ENCODE measurements around the gene ITIH3.

ITIH3 gene

GRCh38 chr3:52827441-52827840 lies 32.8 kb downstream of the ITIH3 start:
- DNase-seq (ENCODE audit: low spot score) = peak; percentile 34

- DNase-seq (ENCODE audit: low spot score) = no peak
These were observed 33.3 kb downstream of the ITIH3 start for GRCh38 chr3:52827866-52828376.

DNA sequence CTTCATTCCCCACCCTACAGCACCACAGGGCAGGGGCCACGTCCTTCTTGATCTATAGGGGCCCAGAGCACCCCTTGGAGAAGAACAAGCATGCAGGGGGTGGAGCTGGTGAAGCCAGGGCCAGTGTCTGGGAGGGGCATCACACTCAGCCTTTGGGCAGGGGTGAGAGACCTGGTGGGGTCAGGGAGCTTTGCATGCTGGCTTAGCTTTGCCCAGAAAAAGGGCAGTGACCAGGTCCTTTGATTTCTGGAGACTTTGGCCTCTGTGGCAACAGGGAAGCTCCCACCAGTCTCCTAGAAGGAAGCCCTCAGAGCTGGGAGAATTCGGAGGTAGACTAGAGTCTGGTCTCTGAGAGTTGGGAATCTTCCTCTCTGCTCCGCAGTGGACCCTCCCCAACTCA lies 34.9 kb downstream of the ITIH3 start:
- DNase-seq (ENCODE audit: low spot score) = no peak

- no peak for DNase-seq (ENCODE audit: low spot score)
These were observed 35.4 kb downstream of the ITIH3 start for GRCh38 chr3:52829906-52830463.

DNA sequence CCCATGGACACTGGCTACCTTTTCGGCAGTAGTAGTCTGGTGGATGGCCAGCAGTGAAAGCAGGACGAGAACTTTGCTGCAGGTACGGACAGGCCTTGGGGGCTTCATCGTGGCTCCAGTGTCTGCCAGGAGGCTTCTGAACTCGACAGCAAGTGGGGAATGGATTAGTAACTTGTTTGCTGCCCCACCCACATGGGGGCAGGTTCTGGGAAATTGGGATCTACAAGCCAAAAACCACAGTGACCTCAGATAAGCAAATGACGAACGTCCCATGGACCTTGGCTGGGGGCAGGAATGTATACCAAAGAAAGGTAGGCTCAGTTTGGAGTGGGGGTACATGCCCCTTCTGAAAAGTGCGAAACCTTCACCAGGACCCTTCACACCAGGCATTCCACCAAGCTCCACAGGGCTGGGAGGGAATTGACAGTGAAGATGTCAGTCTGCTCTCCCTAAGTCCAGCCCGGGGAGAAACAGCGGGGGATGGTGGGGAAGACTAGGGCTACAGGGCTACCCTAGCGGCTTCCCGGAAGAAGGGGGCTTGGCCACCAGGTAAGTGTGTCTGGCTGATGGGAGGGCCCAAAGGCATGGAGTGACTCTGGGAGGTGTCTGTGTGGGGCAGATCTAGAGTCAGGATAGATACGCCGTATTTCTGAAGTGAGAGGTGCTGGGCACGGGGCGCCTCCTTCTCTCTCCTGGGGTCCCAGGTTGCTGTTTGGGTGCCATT lies 36.1 kb downstream of the ITIH3 start, which contains the start of gene ITIH4:
Gene ITIH4 (minus strand): TSS at position 138 of the 724 bp plus-strand sequence. CDS start 30 bp downstream, at position 108.
- DNase-seq (ENCODE audit: low spot score) = no peak

GRCh38 chr3:52831500-52832301 lies 37.1 kb downstream of the ITIH3 start:
- peak; percentile 92 for DNase-seq (ENCODE audit: low spot score)

- no peak for DNase-seq (ENCODE audit: low spot score)
These were observed 38.6 kb downstream of the ITIH3 start for GRCh38 chr3:52833202-52833601.

DNA sequence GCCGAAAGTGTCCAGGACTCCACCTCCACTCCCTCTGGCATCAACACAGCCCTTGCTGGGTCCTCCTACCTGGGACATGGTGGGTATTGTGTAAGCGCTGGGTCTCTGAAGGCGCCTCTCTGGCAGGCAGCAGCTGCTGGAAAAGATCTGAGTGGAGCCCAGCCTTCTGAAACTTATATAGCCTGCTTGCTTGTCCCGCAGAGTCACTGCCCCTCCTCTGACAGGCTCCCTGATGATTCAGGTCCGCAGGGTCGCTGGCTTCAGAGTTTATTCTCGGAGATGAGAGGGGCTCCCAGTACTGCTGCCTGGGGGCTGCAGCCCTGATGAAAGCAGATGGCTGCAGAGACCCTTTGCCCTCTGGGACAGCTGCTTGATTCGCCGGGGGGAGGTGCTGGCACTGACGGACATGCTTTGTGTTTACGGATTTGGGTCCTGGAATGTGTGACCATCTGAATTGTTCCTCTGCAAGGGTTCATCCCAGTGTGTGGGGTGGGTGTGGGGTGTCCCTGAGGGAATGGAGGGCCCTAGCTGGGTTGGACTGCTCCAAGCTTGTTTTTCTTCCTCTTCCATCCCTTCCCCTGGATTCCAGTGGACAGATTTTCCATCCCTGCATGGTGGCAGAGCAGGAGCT lies 40.4 kb downstream of the ITIH3 start, which contains the start of gene MUSTN1:
Gene MUSTN1 (minus strand): TSS at position 149 of the 631 bp plus-strand sequence. CDS start 71 bp downstream, at position 78.
- DNase-seq (ENCODE audit: low spot score) = no peak

GRCh38 chr3:52835766-52836470 lies 41.3 kb downstream of the ITIH3 start:
- no peak for DNase-seq (ENCODE audit: low spot score)

DNA sequence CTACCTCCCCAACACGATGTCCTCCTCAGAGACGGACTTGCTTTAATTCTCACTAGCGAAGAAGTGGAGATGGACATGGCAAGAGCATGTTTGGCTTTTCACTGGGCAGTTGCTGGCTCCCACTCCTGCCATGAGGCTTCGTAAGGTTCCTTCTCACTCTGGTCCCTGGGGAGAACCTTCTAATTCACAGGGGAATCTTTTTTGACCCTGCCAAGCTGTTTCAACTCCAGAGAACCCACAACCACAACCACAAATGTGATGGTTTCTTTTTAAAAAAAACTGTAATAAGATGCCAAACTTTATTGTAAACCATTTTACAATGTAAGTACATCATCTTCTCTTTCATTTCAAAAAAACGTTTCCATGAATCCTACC lies 41.9 kb downstream of the ITIH3 start:
- no peak for DNase-seq (ENCODE audit: low spot score)

GRCh38 chr3:52836986-52837385 lies 42.4 kb downstream of the ITIH3 start:
- DNase-seq (ENCODE audit: low spot score) = no peak

- no peak for DNase-seq (ENCODE audit: low spot score)
These were observed 44.1 kb downstream of the ITIH3 start for GRCh38 chr3:52838561-52839267.

- no peak for DNase-seq (ENCODE audit: low spot score)
These were observed 44.6 kb downstream of the ITIH3 start for GRCh38 chr3:52839268-52839575.

GRCh38 chr3:52839892-52840545 lies 45.4 kb downstream of the ITIH3 start:
- no peak for DNase-seq (ENCODE audit: low spot score)

DNA sequence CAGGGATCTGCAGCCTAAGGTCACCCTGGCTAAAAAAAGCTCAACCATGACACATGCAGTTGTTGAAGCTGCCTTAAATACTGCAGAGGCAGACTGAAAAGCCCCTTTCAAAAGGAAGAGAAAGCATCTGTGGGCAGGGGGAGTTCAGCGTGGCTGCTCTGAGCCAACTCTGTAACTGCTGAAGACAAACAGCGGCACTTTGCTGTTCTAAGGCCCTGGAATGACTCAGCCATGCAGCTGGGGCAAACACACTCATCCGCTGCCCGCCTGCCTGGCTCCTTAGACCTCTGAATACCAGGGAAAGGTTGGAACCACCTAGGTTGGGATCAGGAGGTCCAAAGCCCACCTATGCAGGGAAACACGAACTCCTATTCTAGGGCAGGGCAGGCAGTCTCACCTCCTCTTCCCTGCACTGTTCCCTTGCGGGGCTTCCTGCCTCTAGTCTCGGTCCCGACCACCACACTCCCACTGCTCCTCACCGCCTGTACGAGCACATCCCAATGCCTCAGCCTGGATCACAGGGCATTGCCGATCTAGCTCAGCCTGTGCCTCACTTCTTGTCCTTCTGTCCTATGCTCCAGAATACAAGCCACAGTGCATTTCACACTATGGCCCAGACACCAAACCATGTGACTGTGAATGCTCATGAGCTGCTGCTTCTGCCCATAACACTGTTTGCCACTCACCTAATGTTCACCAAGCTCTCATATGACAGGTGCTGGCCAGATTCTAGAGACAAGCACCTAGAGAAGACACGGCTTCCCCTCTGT lies 46.8 kb downstream of the ITIH3 start:
- DNase-seq (ENCODE audit: low spot score) = no peak

DNA sequence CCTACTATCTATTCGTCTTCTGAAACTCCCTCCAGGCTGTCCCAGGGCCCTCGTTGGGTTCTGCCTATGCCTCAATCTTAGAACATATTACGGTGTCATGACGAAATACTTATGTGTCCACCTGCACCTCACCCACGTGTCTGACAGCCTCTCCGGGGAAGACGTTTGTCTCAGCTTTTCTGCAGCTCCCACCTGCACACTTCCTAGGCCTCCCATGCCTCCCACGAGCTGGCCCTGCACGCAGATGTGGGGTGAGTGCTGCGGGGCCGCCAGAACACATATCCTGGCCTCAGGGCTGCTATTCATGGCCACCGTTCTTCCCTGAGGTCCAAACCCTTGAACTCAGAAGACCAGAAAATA lies 47.4 kb downstream of the ITIH3 start:
- DNase-seq (ENCODE audit: low spot score) = no peak

DNA sequence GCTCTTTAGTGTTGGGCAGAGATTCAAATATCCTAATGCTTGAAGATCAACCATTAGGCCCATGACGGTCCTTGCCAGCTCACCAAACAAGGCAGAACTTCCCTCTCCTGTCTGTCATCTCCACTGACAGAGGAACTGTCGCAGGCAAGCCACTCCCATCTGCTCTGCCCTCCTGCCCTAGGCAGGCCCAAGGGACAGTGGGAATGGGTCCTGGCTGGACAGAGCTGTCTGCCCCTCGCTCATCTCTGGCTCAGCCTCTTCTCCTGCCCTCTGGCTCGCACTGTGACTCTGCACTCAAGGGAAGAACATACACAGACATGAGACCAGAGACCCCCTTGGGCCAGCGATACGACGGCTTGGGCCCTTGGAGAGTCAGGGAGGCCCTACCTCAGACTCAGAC lies 47.8 kb downstream of the ITIH3 start:
- no peak for DNase-seq (ENCODE audit: low spot score)

DNA sequence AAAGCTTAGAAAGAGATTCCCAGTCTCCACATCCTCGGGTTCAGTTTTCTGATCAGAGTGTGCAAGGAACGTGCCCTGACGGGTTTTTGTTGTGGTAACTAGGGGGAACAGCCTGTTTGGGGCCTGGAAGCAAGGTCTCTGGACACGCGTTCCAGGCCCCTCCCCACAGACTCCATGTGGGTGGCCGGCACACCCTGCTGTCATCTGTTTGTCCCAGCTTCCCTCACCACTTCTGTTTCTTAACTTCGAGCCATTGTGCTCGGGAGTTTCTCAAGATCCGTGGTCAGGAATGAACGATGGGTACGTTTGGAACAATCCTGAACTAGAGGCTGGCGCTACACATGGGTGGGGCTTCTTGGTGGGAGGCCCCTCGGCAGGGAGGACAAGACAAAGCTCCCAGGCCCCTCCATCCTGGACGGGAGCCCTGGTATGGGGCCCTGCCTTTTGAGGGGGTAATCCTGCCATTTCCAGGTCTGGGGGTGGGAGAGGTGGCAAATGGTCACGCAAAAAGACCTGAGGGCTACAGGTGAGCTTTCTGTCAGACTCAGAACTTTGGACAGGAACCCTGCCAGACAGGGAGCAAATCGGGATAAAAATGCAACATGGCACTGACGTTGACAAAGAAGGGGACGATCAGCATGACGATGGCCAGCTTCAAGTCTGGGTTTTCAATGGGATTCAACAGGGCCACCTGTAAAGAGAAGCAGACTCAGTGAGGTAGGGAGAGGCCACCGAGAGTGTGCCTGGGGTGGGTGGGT lies 48.7 kb downstream of the ITIH3 start:
- DNase-seq (ENCODE audit: low spot score) = no peak

- no peak for DNase-seq (ENCODE audit: low spot score)
These were observed 49.3 kb downstream of the ITIH3 start for GRCh38 chr3:52843881-52844280.
